Caco-2 (cell line): Measurements from ENCODE around the gene C3orf33. TPM values are rescaled to one million over a fixed set of nuclear protein-coding genes. Genes with fewer than 3 reads are reported as not detected.

Experiments used
- BruUV-seq: library from RNA; stranded (reverse); fragments of 400-500 nt; replicated peaks from 2 replicates; lab custom pipeline; 2021; lab: Mats Ljungman, UMichigan
- CTCF ChIA-PET: fragments of 300-600 bp; sonication (Branson Sonifier 250); formaldehyde crosslinking; loops from one replicate; lab custom pipeline; 2022; ENCODE audit warnings: antibody characterized with exemption; lab: Charles Lee
- POLR2A ChIA-PET: fragments of 300-600 bp; sonication (Branson Sonifier 250); formaldehyde crosslinking; loops from one replicate; lab custom pipeline; 2022; ENCODE audit warnings: antibody characterized with exemption; lab: Charles Lee
- DNase-seq, 2 experiments: peaks; one replicate each; pipeline versions ENCODE4 v3.0.0 to v3.0.0-alpha.2; 2020 to 2022
- H3K27me3 ChIP-seq: replicated peaks from 2 replicates; pipeline ENCODE4 v1.6.0; 2011; ENCODE audit warnings: low read length; ENCODE audit not compliant: control insufficient read depth, insufficient read depth
- H3K36me3 ChIP-seq: 2 replicates; pipeline ENCODE4 v1.5.1; 2011; ENCODE audit warnings: low read length; ENCODE audit not compliant: control insufficient read depth, insufficient read depth
- H3K4me1 ChIP-seq: fragments of 250-450 bp; sonication (Bioruptor Pico); 2 replicates; pipeline ENCODE4 v1.5.1; 2020; ENCODE audit warnings: mild to moderate bottlenecking
- H3K4me3 ChIP-seq: 2 replicates; pipeline ENCODE4 v1.5.1; 2011; ENCODE audit warnings: low read depth, mild to moderate bottlenecking, control low read depth, low read length
- H3K9me3 ChIP-seq: fragments of 250-450 bp; sonication (Bioruptor Pico); 2 replicates; pipeline ENCODE4 v1.5.1; 2020; ENCODE audit warnings: mild to moderate bottlenecking, moderate library complexity
- H3K27ac Mint-ChIP-seq: one replicate; pipeline ENCODE4 v1.8.0; 2022; ENCODE audit warnings: mixed read lengths; ENCODE audit not compliant: unreplicated experiment
- H3K27me3 Mint-ChIP-seq: one replicate; pipeline ENCODE4 v1.8.0; 2022; ENCODE audit warnings: mixed read lengths; ENCODE audit not compliant: insufficient read depth, unreplicated experiment
- H3K36me3 Mint-ChIP-seq: one replicate; pipeline ENCODE4 v1.8.0; 2022; ENCODE audit warnings: mild to moderate bottlenecking, mixed read lengths; ENCODE audit not compliant: insufficient read depth, unreplicated experiment
- H3K4me1 Mint-ChIP-seq: one replicate; pipeline ENCODE4 v1.8.0; 2022; ENCODE audit warnings: low read depth, mixed read lengths; ENCODE audit not compliant: unreplicated experiment
- H3K4me3 Mint-ChIP-seq: one replicate; pipeline ENCODE4 v1.8.0; 2022; ENCODE audit warnings: mild to moderate bottlenecking, moderate library complexity, mixed read lengths; ENCODE audit not compliant: unreplicated experiment
- H3K9me3 Mint-ChIP-seq: one replicate; pipeline ENCODE4 v1.8.0; 2022; ENCODE audit warnings: mixed read lengths; ENCODE audit not compliant: unreplicated experiment
- CTCF ChIP-seq, 2 experiments: fragments of 200-600 bp in 1 of 2; IDR thresholded peaks; 1 replicate in 1 of 2; 2 replicates in 1 of 2; pipeline versions ENCODE4 v1.5.1 to v1.8.0; 2011 to 2022; ENCODE audit warnings: antibody characterized with exemption in 1 of 2, control low read depth in 1 of 2, inconsistent platforms in 1 of 2, low read depth in 1 of 2, low read length in 1 of 2, mild to moderate bottlenecking in 1 of 2, moderate library complexity in 1 of 2; ENCODE audit not compliant: insufficient read depth in 1 of 2, severe bottlenecking in 1 of 2, unreplicated experiment in 1 of 2
- intact Hi-C: fragments of 100-400 bp; cut with micrococcal nuclease; formaldehyde crosslinking; loops from one replicate; pipeline ENCODE4 v1.10.0; 2022; ENCODE audit not compliant: unreplicated experiment
- total RNA-seq: library from RNA; stranded (reverse); gene quantifications from 2 replicates; pipeline ENCODE4 v1.2.3, GENCODE V29; 2022

C3orf33 gene
- total RNA-seq, 1 experiment from 2014 or later, result 5.4 TPM

DNA sequence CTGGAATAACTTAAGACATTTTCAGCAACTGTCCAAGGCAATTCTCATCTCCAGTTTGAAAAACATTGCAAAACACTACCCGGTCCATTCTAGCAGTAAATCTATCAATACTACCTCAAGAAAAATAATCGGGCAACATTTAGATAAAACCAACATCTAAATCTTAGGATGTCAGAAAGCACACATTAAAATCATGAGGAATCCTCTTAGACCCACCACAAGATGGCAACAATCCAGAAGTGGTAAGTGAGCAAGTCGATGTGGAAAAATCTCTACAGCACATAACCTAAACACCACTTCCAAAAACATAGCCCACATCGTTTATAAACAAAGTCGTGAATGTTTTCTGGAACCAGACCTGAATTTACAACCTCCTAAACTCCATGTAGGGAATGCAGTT lies 66.9 kb downstream of the C3orf33 start:
- POLR2A ChIA-PET, result no interaction called here
- peak; percentile 34 to 46 for TF ChIP-seq CTCF (IDR thresholded peaks at IDR 0.05; ENCODE audit: insufficient read depth in 1 of 2, low read depth in 1 of 2, low read length in 1 of 2, severe bottlenecking in 1 of 2, unreplicated experiment in 1 of 2)
- no peaks in the 10 kb centered on the region for H3K9me3 Mint-ChIP-seq
- H3K4me3 ChIP-seq, result peak overlapping the region; percentile 30; the same call in 1 of the 2 replicates
- H3K36me3 ChIP-seq, result no peaks in the 10 kb centered on the region
- intact Hi-C loops, result loop anchor here (2.0 kb wide), 1 partner anchor 132 kb away; the partner anchor contains the start of gene GMPS
- CTCF ChIA-PET, result interaction anchor here (0.7 kb wide), 1 partner anchor 1463 kb away, joined by 3 read pairs; no protein-coding TSS in a partner anchor
- DNase-seq, result peak in 1 of 2 experiments; percentile 18
- H3K4me1 ChIP-seq, result peaks cover 22% of the 10 kb centered on the region
- no peaks in the 10 kb centered on the region for H3K9me3 ChIP-seq
- peak overlapping the region; percentile 72 for H3K4me3 Mint-ChIP-seq
- peaks cover 8% of the 10 kb centered on the region for H3K36me3 Mint-ChIP-seq
- peaks cover 27% of the 10 kb centered on the region for H3K4me1 Mint-ChIP-seq
- H3K27me3 Mint-ChIP-seq, result no peaks in the 10 kb centered on the region
- H3K27me3 ChIP-seq, result no peaks in the 10 kb centered on the region
- BruUV-seq, result no TSS peak
- peak overlapping the region; percentile 48 for H3K27ac Mint-ChIP-seq

- Histone ChIP-seq H3K4me1 (peaks cover 22% of the 10 kb centered on the region), H3K27me3 (no peaks in the 10 kb centered on the region), H3K36me3 (no peaks in the 10 kb centered on the region), H3K4me3 (peak overlapping the region; percentile 30), H3K9me3 (no peaks in the 10 kb centered on the region)
- Mint-ChIP-seq H3K36me3 (peaks cover 8% of the 10 kb centered on the region), H3K9me3 (no peaks in the 10 kb centered on the region), H3K27ac (peak overlapping the region; percentile 81), H3K27me3 (no peaks in the 10 kb centered on the region), H3K4me3 (peak overlapping the region; percentile 72), H3K4me1 (peaks cover 27% of the 10 kb centered on the region)
- ChIA-PET CTCF (interaction anchor here (0.7 to 1.0 kb wide), 2 partner anchors 67 to 1463 kb away, joined by 3 to 9 read pairs; partner anchors contain the start of gene C3orf33), POLR2A (interaction anchor here (0.9 to 1.2 kb wide), 2 partner anchors 8 to 24 kb away, joined by 5 to 11 read pairs; no protein-coding TSS in a partner anchor)
- DNase-seq, result no peak
- TF ChIP-seq CTCF (IDR thresholded peaks at IDR 0.05; ENCODE audit: insufficient read depth in 1 of 2, low read depth in 1 of 2, low read length in 1 of 2, severe bottlenecking in 1 of 2, unreplicated experiment in 1 of 2), result no peak
- intact Hi-C loops, result loop anchor here (1.0 to 2.0 kb wide), 3 partner anchors 24 to 326 kb away; partner anchors contain the start of gene GMPS
- BruUV-seq, result no TSS peak
Measured at GRCh38 chr3:155738580-155739076, 67.5 kb downstream of the C3orf33 start.

DNA sequence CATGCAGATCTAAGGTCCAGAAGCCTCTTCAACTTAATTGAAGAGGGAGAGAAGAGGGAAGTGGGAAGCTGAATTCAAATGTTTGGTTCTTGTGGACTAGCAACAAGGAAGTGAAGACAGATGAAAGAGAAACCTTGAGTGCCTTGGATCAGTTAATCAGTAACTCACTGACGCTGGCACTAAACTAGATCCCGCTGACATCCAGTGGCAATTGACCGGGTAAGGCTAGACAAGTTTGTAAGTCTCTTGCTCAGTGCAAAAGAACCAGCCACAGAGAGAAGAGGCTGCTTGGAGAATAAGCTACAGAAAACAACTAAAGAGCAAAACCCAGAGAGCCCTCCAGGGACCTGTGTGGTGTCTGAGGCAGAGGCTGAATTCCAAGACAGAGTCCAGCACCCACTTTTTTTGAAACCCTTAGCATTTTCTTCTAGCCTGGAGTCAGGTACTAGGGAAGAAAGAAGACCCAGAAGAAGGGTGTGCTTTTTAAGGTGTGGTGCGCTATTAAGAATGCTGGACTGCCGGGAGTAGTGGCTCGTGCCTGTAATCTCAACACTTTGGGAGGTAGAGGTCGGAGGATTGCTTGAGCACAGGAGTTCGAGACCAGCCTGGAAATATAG lies 68.1 kb downstream of the C3orf33 start:
- Mint-ChIP-seq H3K4me1 (peaks cover 27% of the 10 kb centered on the region), H3K4me3 (peak overlapping the region; percentile 72), H3K27me3 (no peaks in the 10 kb centered on the region), H3K36me3 (peaks cover 8% of the 10 kb centered on the region), H3K27ac (peak overlapping the region; percentile 81), H3K9me3 (no peaks in the 10 kb centered on the region)
- Histone ChIP-seq H3K36me3 (no peaks in the 10 kb centered on the region), H3K9me3 (no peaks in the 10 kb centered on the region), H3K4me1 (peaks cover 21% of the 10 kb centered on the region), H3K27me3 (no peaks in the 10 kb centered on the region), H3K4me3 (peak overlapping the region; percentile 30)
- TSS peak; percentile 52 for BruUV-seq
- TF ChIP-seq CTCF (IDR thresholded peaks at IDR 0.05; ENCODE audit: insufficient read depth in 1 of 2, low read depth in 1 of 2, low read length in 1 of 2, severe bottlenecking in 1 of 2, unreplicated experiment in 1 of 2), result no peak
- DNase-seq, result peak; percentile 79 to 81
- CTCF ChIA-PET, result interaction anchor here (0.5 to 1.0 kb wide), 3 partner anchors 24 to 132 kb away, joined by 3 to 9 read pairs (median 4); partner anchors contain the start of gene C3orf33
- intact Hi-C loops, result loop anchor here (1.0 to 2.0 kb wide), 3 partner anchors 24 to 326 kb away; partner anchors contain the start of gene GMPS
- POLR2A ChIA-PET, result interaction anchor here (0.8 to 1.2 kb wide), 3 partner anchors 8 to 68 kb away, joined by 3 to 11 read pairs (median 5); partner anchors contain the start of gene C3orf33
